ENCODE results near the gene ZBTB7B.

DNA sequence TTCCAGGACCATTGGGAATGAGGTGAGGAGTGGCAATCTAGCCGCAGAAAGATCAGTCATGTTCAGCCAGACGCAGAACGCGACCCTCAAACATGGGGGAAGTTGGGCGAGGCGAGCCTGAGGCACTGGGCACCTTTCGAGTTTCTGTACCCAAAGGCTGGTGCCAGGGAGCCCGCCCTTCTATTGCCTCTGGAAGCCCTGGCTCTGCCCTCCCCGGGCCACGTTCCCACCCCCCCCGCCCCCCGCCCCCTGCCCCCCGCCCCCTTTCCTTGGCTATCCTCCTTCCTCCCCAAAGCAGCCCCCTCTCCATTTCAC is 2.2 kb upstream of the ZBTB7B start:
- TF ChIP-seq, protein P1, sequence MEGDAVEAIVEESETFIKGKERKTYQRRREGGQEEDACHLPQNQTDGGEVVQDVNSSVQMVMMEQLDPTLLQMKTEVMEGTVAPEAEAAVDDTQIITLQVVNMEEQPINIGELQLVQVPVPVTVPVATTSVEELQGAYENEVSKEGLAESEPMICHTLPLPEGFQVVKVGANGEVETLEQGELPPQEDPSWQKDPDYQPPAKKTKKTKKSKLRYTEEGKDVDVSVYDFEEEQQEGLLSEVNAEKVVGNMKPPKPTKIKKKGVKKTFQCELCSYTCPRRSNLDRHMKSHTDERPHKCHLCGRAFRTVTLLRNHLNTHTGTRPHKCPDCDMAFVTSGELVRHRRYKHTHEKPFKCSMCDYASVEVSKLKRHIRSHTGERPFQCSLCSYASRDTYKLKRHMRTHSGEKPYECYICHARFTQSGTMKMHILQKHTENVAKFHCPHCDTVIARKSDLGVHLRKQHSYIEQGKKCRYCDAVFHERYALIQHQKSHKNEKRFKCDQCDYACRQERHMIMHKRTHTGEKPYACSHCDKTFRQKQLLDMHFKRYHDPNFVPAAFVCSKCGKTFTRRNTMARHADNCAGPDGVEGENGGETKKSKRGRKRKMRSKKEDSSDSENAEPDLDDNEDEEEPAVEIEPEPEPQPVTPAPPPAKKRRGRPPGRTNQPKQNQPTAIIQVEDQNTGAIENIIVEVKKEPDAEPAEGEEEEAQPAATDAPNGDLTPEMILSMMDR (IDR thresholded peaks at IDR 0.05) = no peak
- no peak for TF ChIP-seq ZFX (IDR thresholded peaks at IDR 0.05; ENCODE audit: borderline replicate concordance)
